ENCODE data around the gene FLYWCH1. TPM values are rescaled to one million over a fixed set of nuclear protein-coding genes. Genes with fewer than 3 reads are reported as not detected.

Gene FLYWCH1
- total and polyA plus RNA-seq, 9 donors, result 7.8 to 28.5 (median 17.3) TPM

- H3K27ac ChIP-seq (ENCODE audit: low read length), result no peak overlapping the region
- H3K27me3 ChIP-seq (ENCODE audit: control insufficient read depth, insufficient read depth, low read length), result peaks cover 73% of the 10 kb centered on the region
- no peaks in the 10 kb centered on the region for H3K9me3 ChIP-seq (replicated peaks; ENCODE audit: control insufficient read depth, low read depth, low read length)
- no peaks in the 10 kb centered on the region for H3K36me3 ChIP-seq (ENCODE audit: control insufficient read depth, insufficient read depth, low read length)
- DNase-seq, result no peak
- H3K4me3 ChIP-seq (ENCODE audit: low read length), result no peak overlapping the region
- WGBS (ENCODE audit: insufficient coverage), result 15% methylated on average over 22 of the region's 28 CpGs
- H3K4me1 ChIP-seq (ENCODE audit: control insufficient read depth, insufficient read depth, low read length), result peaks cover 38% of the 10 kb centered on the region
Measured at GRCh38 chr16:2962334-2963073, 50.8 kb downstream of the FLYWCH1 start.

GRCh38 chr16:2963074-2963722 lies 51.5 kb downstream of the FLYWCH1 start:
- Histone ChIP-seq H3K4me3 (ENCODE audit: low read length) (peak overlapping the region; percentile 1), H3K4me1 (ENCODE audit: control insufficient read depth, insufficient read depth, low read length) (peaks cover 44% of the 10 kb centered on the region), H3K36me3 (ENCODE audit: control insufficient read depth, insufficient read depth, low read length) (no peaks in the 10 kb centered on the region), H3K27me3 (ENCODE audit: control insufficient read depth, insufficient read depth, low read length) (peaks cover 80% of the 10 kb centered on the region), H3K27ac (ENCODE audit: low read length) (no peak overlapping the region), H3K9me3 (replicated peaks; ENCODE audit: control insufficient read depth, low read depth, low read length) (no peaks in the 10 kb centered on the region)
- 2% methylated on average over 22 of the region's 40 CpGs for WGBS (ENCODE audit: insufficient coverage)
- DNase-seq, result no peak

GRCh38 chr16:2963723-2964474 lies 52.2 kb downstream of the FLYWCH1 start, which contains the start of gene KREMEN2:
Gene KREMEN2, plus strand, starts transcription at chr16:2964275. Its CDS starts 246 bp downstream, at chr16:2964521.
- peak within 1 kb of the TSS; percentile 10 for H3K4me3 ChIP-seq (ENCODE audit: low read length)
- peaks cover 87% of the 10 kb centered on the region for H3K27me3 ChIP-seq (ENCODE audit: control insufficient read depth, insufficient read depth, low read length)
- no peak for DNase-seq
- H3K9me3 ChIP-seq (replicated peaks; ENCODE audit: control insufficient read depth, low read depth, low read length), result no peaks in the 10 kb centered on the region
- WGBS (ENCODE audit: insufficient coverage), result under 1% methylated on average over 39 of the region's 60 CpGs
- no peaks in the 10 kb centered on the region for H3K36me3 ChIP-seq (ENCODE audit: control insufficient read depth, insufficient read depth, low read length)
- no peak within 1 kb of the TSS for H3K27ac ChIP-seq (ENCODE audit: low read length)
- H3K4me1 ChIP-seq (ENCODE audit: control insufficient read depth, insufficient read depth, low read length), result peaks cover 51% of the 10 kb centered on the region

- peaks cover 81% of the 10 kb centered on the region for H3K27me3 ChIP-seq (ENCODE audit: control insufficient read depth, insufficient read depth, low read length)
- under 1% methylated on average over 59 of the region's 68 CpGs for WGBS (ENCODE audit: insufficient coverage)
- peaks cover 53% of the 10 kb centered on the region for H3K4me1 ChIP-seq (ENCODE audit: control insufficient read depth, insufficient read depth, low read length)
- no peaks in the 10 kb centered on the region for H3K36me3 ChIP-seq (ENCODE audit: control insufficient read depth, insufficient read depth, low read length)
- H3K9me3 ChIP-seq (replicated peaks; ENCODE audit: control insufficient read depth, low read depth, low read length), result no peaks in the 10 kb centered on the region
- peak; percentile 30 for DNase-seq
- peak overlapping the region; percentile 10 for H3K4me3 ChIP-seq (ENCODE audit: low read length)
- H3K27ac ChIP-seq (ENCODE audit: low read length), result no peak overlapping the region
Measured at GRCh38 chr16:2964475-2965336, 53.0 kb downstream of the FLYWCH1 start.

GRCh38 chr16:2966043-2966807 lies 54.5 kb downstream of the FLYWCH1 start:
- H3K36me3 ChIP-seq (ENCODE audit: control insufficient read depth, insufficient read depth, low read length), result peaks cover under 1% of the 10 kb centered on the region
- H3K4me3 ChIP-seq (ENCODE audit: low read length), result no peak overlapping the region
- no peak overlapping the region for H3K27ac ChIP-seq (ENCODE audit: low read length)
- DNase-seq, result no peak
- peaks cover 78% of the 10 kb centered on the region for H3K27me3 ChIP-seq (ENCODE audit: control insufficient read depth, insufficient read depth, low read length)
- H3K9me3 ChIP-seq (replicated peaks; ENCODE audit: control insufficient read depth, low read depth, low read length), result no peaks in the 10 kb centered on the region
- 47% methylated on average over 22 of the region's 39 CpGs for WGBS (ENCODE audit: insufficient coverage)
- H3K4me1 ChIP-seq (ENCODE audit: control insufficient read depth, insufficient read depth, low read length), result peaks cover 62% of the 10 kb centered on the region

- WGBS (ENCODE audit: insufficient coverage), result 2% methylated on average over 46 of the region's 46 CpGs
- Histone ChIP-seq H3K4me1 (ENCODE audit: control insufficient read depth, insufficient read depth, low read length) (peaks cover 65% of the 10 kb centered on the region), H3K4me3 (ENCODE audit: low read length) (no peak overlapping the region)
Measured at GRCh38 chr16:2966808-2967191, 55.1 kb downstream of the FLYWCH1 start.

GRCh38 chr16:2967211-2967631 lies 55.5 kb downstream of the FLYWCH1 start:
- peaks cover 68% of the 10 kb centered on the region for H3K27me3 ChIP-seq (ENCODE audit: control insufficient read depth, insufficient read depth, low read length)
- H3K27ac ChIP-seq (ENCODE audit: low read length), result no peak overlapping the region
- H3K36me3 ChIP-seq (ENCODE audit: control insufficient read depth, insufficient read depth, low read length), result peaks cover 6% of the 10 kb centered on the region
- WGBS (ENCODE audit: insufficient coverage), result 5% methylated on average over 48 of the region's 51 CpGs
- H3K9me3 ChIP-seq (replicated peaks; ENCODE audit: control insufficient read depth, low read depth, low read length), result no peaks in the 10 kb centered on the region
- H3K4me3 ChIP-seq (ENCODE audit: low read length), result no peak overlapping the region
- H3K4me1 ChIP-seq (ENCODE audit: control insufficient read depth, insufficient read depth, low read length), result peaks cover 69% of the 10 kb centered on the region
- no peak for DNase-seq

More at GRCh38 chr16:2966808-2967191, 55.1 kb downstream of the FLYWCH1 start:
- Histone ChIP-seq H3K27ac (ENCODE audit: low read length) (no peak overlapping the region), H3K9me3 (replicated peaks; ENCODE audit: control insufficient read depth, low read depth, low read length) (no peaks in the 10 kb centered on the region), H3K27me3 (ENCODE audit: control insufficient read depth, insufficient read depth, low read length) (peaks cover 72% of the 10 kb centered on the region), H3K36me3 (ENCODE audit: control insufficient read depth, insufficient read depth, low read length) (peaks cover 6% of the 10 kb centered on the region)
- no peak for DNase-seq

GRCh38 chr16:2967721-2968161 lies 56.0 kb downstream of the FLYWCH1 start:
- Histone ChIP-seq H3K27me3 (ENCODE audit: control insufficient read depth, insufficient read depth, low read length) (peaks cover 63% of the 10 kb centered on the region), H3K9me3 (replicated peaks; ENCODE audit: control insufficient read depth, low read depth, low read length) (no peaks in the 10 kb centered on the region), H3K36me3 (ENCODE audit: control insufficient read depth, insufficient read depth, low read length) (peaks cover 6% of the 10 kb centered on the region), H3K4me1 (ENCODE audit: control insufficient read depth, insufficient read depth, low read length) (peaks cover 71% of the 10 kb centered on the region), H3K27ac (ENCODE audit: low read length) (no peak overlapping the region), H3K4me3 (ENCODE audit: low read length) (no peak overlapping the region)
- no peak for DNase-seq
- 43% methylated on average over 33 of the region's 33 CpGs for WGBS (ENCODE audit: insufficient coverage)

- Histone ChIP-seq H3K27me3 (ENCODE audit: control insufficient read depth, insufficient read depth, low read length) (peaks cover 57% of the 10 kb centered on the region), H3K9me3 (replicated peaks; ENCODE audit: control insufficient read depth, low read depth, low read length) (no peaks in the 10 kb centered on the region), H3K27ac (ENCODE audit: low read length) (no peak overlapping the region), H3K4me1 (ENCODE audit: control insufficient read depth, insufficient read depth, low read length) (peaks cover 71% of the 10 kb centered on the region), H3K36me3 (ENCODE audit: control insufficient read depth, insufficient read depth, low read length) (peaks cover 6% of the 10 kb centered on the region), H3K4me3 (ENCODE audit: low read length) (peak overlapping the region; percentile 41)
- 12% methylated on average over 17 of the region's 18 CpGs for WGBS (ENCODE audit: insufficient coverage)
- DNase-seq, result no peak
Measured at GRCh38 chr16:2968368-2968737, 56.6 kb downstream of the FLYWCH1 start.

Measured in muscle of leg (tissue), 11 donors.